Dedifferentiated amniotic fluid mesenchymal stem cell (primary cell): ENCODE measurements around the gene PHRF1.

ENCODE experiments used
- DNase-seq: peaks from one replicate; pipeline ENCODE4 v3.0.0-alpha.2; 2016; ENCODE audit errors: extremely low spot score

Gene PHRF1

GRCh38 chr11:601573-602245 lies 25.4 kb downstream of the PHRF1 start:
- DNase-seq: no peak

- no peak for DNase-seq
Observed at GRCh38 chr11:603154-603553, 26.9 kb downstream of the PHRF1 start.

- DNase-seq: no peak
Observed at GRCh38 chr11:605286-606129, 29.2 kb downstream of the PHRF1 start.

- DNase-seq: no peak
Observed at GRCh38 chr11:606245-606644, 30.0 kb downstream of the PHRF1 start.

GRCh38 chr11:607020-607780 lies 30.9 kb downstream of the PHRF1 start:
- no peak for DNase-seq

GRCh38 chr11:607971-608659 lies 31.8 kb downstream of the PHRF1 start:
- DNase-seq: no peak

GRCh38 chr11:608791-609251 lies 32.6 kb downstream of the PHRF1 start:
- no peak for DNase-seq

GRCh38 chr11:609341-609811 lies 33.1 kb downstream of the PHRF1 start:
- DNase-seq: no peak

- no peak for DNase-seq
Observed at GRCh38 chr11:610146-610801, 34.0 kb downstream of the PHRF1 start.

- no peak for DNase-seq
Observed at GRCh38 chr11:611001-611996, 35.0 kb downstream of the PHRF1 start.

GRCh38 chr11:612201-612960 lies 36.1 kb downstream of the PHRF1 start:
- no peak for DNase-seq

- no peak for DNase-seq
Observed at GRCh38 chr11:612961-613300, 36.7 kb downstream of the PHRF1 start.

- no peak for DNase-seq
Observed at GRCh38 chr11:613369-613968, 37.2 kb downstream of the PHRF1 start.

GRCh38 chr11:614021-614622 lies 37.9 kb downstream of the PHRF1 start:
- no peak for DNase-seq

- DNase-seq: no peak
Observed at GRCh38 chr11:614623-615503, 38.6 kb downstream of the PHRF1 start.

GRCh38 chr11:615504-616319 lies 39.4 kb downstream of the PHRF1 start, which contains the start of gene IRF7:
IRF7 (minus strand) TSS chr11:615950; CDS start chr11:615364, 586 bp downstream.
- peak; percentile 87 for DNase-seq
